ENCODE results near the gene TTC23L. TPM values are rescaled to one million over a fixed set of nuclear protein-coding genes. Genes with fewer than 3 reads are reported as not detected.

The TTC23L gene
- total and polyA plus RNA-seq, 2 experiments from 2014 or later: 2.2 to 2.3 TPM

DNA sequence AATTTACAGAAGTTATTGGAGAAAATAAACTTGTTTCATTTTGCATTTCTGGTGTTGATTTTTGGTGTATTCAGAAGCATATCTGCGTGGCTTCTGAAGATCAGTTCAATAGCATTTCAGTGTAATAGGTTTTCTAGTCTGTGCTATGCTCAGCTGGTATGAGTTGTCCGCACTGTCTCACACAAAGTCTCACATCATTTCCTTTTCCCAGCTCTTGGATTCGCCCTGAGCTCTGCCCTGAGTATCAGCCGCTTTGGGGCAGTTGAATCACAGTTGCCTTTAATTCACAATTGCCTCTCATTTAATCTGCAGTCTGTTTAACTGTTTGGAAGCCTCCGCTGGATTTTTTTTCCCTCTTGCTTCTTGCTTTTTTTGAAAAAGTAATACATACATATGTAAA, 6.4 kb upstream of the TTC23L start:
- Histone ChIP-seq H3K4me3 (no peak overlapping the region), H3K79me2 (replicated peaks; ENCODE audit: insufficient read depth) (peaks cover 4% of the 10 kb centered on the region; the same call in 1 of the 2 replicates), H3K9me2 (ENCODE audit: insufficient read depth) (no peaks in the 10 kb centered on the region), H3F3A (replicated peaks; ENCODE audit: low read depth) (peaks cover 12% of the 10 kb centered on the region; the same call in 1 of the 2 replicates), H2AFZ (no peak overlapping the region), H3K4me1 (ENCODE audit: insufficient read depth) (peaks cover 7% of the 10 kb centered on the region; the same call in 1 of the 2 replicates), H3K27ac (ENCODE audit: low read depth) (0 out of 2 replicates have a peak overlapping the region, but pooled peaks have one; percentile 4), H4K20me1 (replicated peaks; ENCODE audit: insufficient read depth) (no peaks in the 10 kb centered on the region), H3K4me2 (no peak overlapping the region), H3K27me3 (ENCODE audit: insufficient read depth) (no peaks in the 10 kb centered on the region), H3K36me3 (ENCODE audit: insufficient read depth) (peaks cover 48% of the 10 kb centered on the region)
- peaks cover 67% of the 10 kb centered on the region for H3K36me3 Mint-ChIP-seq (ENCODE audit: low read depth)
- H3K4me1 Mint-ChIP-seq: peaks cover 14% of the 10 kb centered on the region
- no peaks in the 10 kb centered on the region for H3K27me3 Mint-ChIP-seq (ENCODE audit: insufficient read depth, low read depth, poor library complexity)
- H3K4me3 Mint-ChIP-seq: no peak overlapping the region
- no peak for ATAC-seq
- H3K9me3 Mint-ChIP-seq: peaks cover 10% of the 10 kb centered on the region; the same call in 2 of the 3 replicates
- no peak overlapping the region; the same call in 1 of the 2 replicates for H3K27ac Mint-ChIP-seq
- DNase-seq (ENCODE audit: low spot score): no peak
- no peak for TF ChIP-seq EZH2 (IDR thresholded peaks at IDR 0.05; ENCODE audit: low read depth, unreplicated experiment)
- TF ChIP-seq EZH2phosphoT487 (IDR thresholded peaks at IDR 0.05; ENCODE audit: unreplicated experiment): no peak
- TF ChIP-seq, protein P1, sequence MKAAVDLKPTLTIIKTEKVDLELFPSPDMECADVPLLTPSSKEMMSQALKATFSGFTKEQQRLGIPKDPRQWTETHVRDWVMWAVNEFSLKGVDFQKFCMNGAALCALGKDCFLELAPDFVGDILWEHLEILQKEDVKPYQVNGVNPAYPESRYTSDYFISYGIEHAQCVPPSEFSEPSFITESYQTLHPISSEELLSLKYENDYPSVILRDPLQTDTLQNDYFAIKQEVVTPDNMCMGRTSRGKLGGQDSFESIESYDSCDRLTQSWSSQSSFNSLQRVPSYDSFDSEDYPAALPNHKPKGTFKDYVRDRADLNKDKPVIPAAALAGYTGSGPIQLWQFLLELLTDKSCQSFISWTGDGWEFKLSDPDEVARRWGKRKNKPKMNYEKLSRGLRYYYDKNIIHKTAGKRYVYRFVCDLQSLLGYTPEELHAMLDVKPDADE (IDR thresholded peaks at IDR 0.05): no peak
- TF ChIP-seq ZNF114 (CRISPR knock-in tag; IDR thresholded peaks at IDR 0.05): no peak
- no peak for TF ChIP-seq CREB1 (CRISPR knock-in tag; IDR thresholded peaks at IDR 0.05; ENCODE audit: low read depth)
- no peak for TF ChIP-seq REST (IDR thresholded peaks at IDR 0.05; ENCODE audit: unreplicated experiment)
- no peak for TF ChIP-seq STAT1 (IDR thresholded peaks at IDR 0.05; ENCODE audit: unreplicated experiment)
- no peak for TF ChIP-seq JUNB (IDR thresholded peaks at IDR 0.05; ENCODE audit: unreplicated experiment)
- no peak for TF ChIP-seq ZNF331 (CRISPR knock-in tag; IDR thresholded peaks at IDR 0.05; ENCODE audit: low read depth)

DNA sequence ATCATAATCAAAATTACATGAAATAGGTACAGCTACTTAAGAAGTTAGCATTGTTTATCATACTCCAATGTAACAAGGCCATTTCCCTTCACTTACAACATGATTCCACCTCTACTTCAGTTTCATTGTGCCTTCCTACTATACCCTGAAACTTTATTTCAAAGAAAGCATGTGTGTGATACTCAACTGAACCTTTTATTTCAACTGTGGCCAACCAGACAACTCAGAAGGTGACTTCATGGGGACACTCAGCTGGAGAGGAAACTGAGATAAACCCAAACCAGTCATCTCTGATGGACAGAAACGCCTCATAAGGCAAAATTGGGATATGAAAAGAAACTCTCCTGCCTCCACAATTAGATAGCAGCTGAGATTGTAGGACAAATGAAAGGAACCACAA, 5.9 kb upstream of the TTC23L start:
- no peak overlapping the region for H3K4me3 ChIP-seq
- no peaks in the 10 kb centered on the region for H4K20me1 ChIP-seq (replicated peaks; ENCODE audit: insufficient read depth)
- Mint-ChIP-seq H3K4me1 (peaks cover 14% of the 10 kb centered on the region), H3K27ac (no peak overlapping the region), H3K27me3 (ENCODE audit: insufficient read depth, low read depth, poor library complexity) (no peaks in the 10 kb centered on the region), H3K4me3 (no peak overlapping the region), H3K36me3 (ENCODE audit: low read depth) (peaks cover 62% of the 10 kb centered on the region), H3K9me3 (peaks cover 10% of the 10 kb centered on the region; the same call in 2 of the 3 replicates)
- no peak for DNase-seq (ENCODE audit: low spot score)
- no peak overlapping the region for H2AFZ ChIP-seq
- no peak for ATAC-seq
- 0 out of 2 replicates have a peak overlapping the region, but pooled peaks have one; percentile 4 for H3K27ac ChIP-seq (ENCODE audit: low read depth)
- peaks cover 43% of the 10 kb centered on the region for H3K36me3 ChIP-seq (ENCODE audit: insufficient read depth)
- H3K4me2 ChIP-seq: no peak overlapping the region
- no peaks in the 10 kb centered on the region for H3K9me2 ChIP-seq (ENCODE audit: insufficient read depth)
- peaks cover 12% of the 10 kb centered on the region; the same call in 1 of the 2 replicates for H3F3A ChIP-seq (replicated peaks; ENCODE audit: low read depth)
- H3K27me3 ChIP-seq (ENCODE audit: insufficient read depth): no peaks in the 10 kb centered on the region
- no peaks in the 10 kb centered on the region; the same call in 1 of the 2 replicates for H3K79me2 ChIP-seq (replicated peaks; ENCODE audit: insufficient read depth)
- H3K4me1 ChIP-seq (ENCODE audit: insufficient read depth): peaks cover 7% of the 10 kb centered on the region; the same call in 1 of the 2 replicates
- TF ChIP-seq JUNB (IDR thresholded peaks at IDR 0.05; ENCODE audit: unreplicated experiment) (no peak), ZNF462 (CRISPR knock-in tag; IDR thresholded peaks at IDR 0.05) (no peak), CREB1 (CRISPR knock-in tag; IDR thresholded peaks at IDR 0.05; ENCODE audit: low read depth) (no peak)
